HepG2 (cell line): ENCODE data around the gene TUBB2B. TPM values are rescaled to one million over a fixed set of nuclear protein-coding genes. Genes with fewer than 3 reads are reported as not detected.

Source experiments
- ATAC-seq: fragments of 200-7000 bp; cut with Tn5 transposase; 3 replicates; pipeline ENCODE4 v1.9.1; 2020; ENCODE audit warnings: mild to moderate bottlenecking, moderate library complexity
- BruUV-seq: library from RNA; stranded (reverse); fragments of 400-500 nt; replicated peaks from 2 replicates; lab custom pipeline; 2021; lab: Mats Ljungman, UMichigan
- CTCF ChIA-PET: fragments of 300-600 bp; formaldehyde crosslinking; extraction: SDS; loops from one replicate; lab custom pipeline; 2021; ENCODE audit warnings: low total read pairs, inconsistent platforms, low intra/inter-chr PET ratio; lab: Yijun Ruan, JAX
- POLR2A ChIA-PET: fragments of 350-600 bp; sonication (Branson Sonifier 250); formaldehyde crosslinking; loops from one replicate; lab custom pipeline; 2020; ENCODE audit warnings: antibody characterized with exemption, inconsistent platforms; lab: Yijun Ruan, JAX
- DNase-seq: peaks from one replicate; pipeline ENCODE4 v3.0.0-alpha.2; 2015; ENCODE audit warnings: low spot score
- FAIRE-seq: peaks from 3 replicates; lab custom pipeline; 2011; peaks lifted over from hg19 to GRCh38; lab: Jason Lieb, UNC
- H2AFZ ChIP-seq: one replicate; pipeline ENCODE4 v1.6.1; 2011; ENCODE audit warnings: low read length, inconsistent platforms
- H3K27ac ChIP-seq: fragments of 300-600 bp; 3 replicates; pipeline ENCODE4 v1.8.0; 2011; ENCODE audit warnings: mixed run types, mild to moderate bottlenecking, mixed read lengths, low read length, inconsistent platforms; ENCODE audit not compliant: insufficient read depth; ENCODE audit errors: extremely low read length
- H3K27me3 ChIP-seq, 2 experiments: fragments of 200-600 bp in 1 of 2; 2 replicates in 1 of 2; 3 replicates in 1 of 2; pipeline versions ENCODE4 v1.6.0 to v1.8.0; 2011; ENCODE audit warnings: low read length in 2 of 2, mild to moderate bottlenecking in 2 of 2, moderate library complexity in 2 of 2, inconsistent platforms in 1 of 2; ENCODE audit not compliant: insufficient read depth in 2 of 2, control insufficient read depth in 1 of 2
- H3K36me3 ChIP-seq, 2 experiments: fragments of 200-600 bp in 1 of 2; replicated peaks in 1 of 2; 2 replicates in 1 of 2; 3 replicates in 1 of 2; pipeline versions ENCODE4 v1.5.1 to v1.8.0; 2011; ENCODE audit warnings: low read length in 2 of 2, inconsistent platforms in 1 of 2; ENCODE audit not compliant: insufficient read depth in 2 of 2, control insufficient read depth in 1 of 2
- H3K4me1 ChIP-seq: 2 replicates; pipeline ENCODE4 v1.5.1; 2012; ENCODE audit warnings: low read length, inconsistent platforms; ENCODE audit not compliant: insufficient read depth
- H3K4me2 ChIP-seq: 2 replicates; pipeline ENCODE4 v1.6.0; 2011; ENCODE audit warnings: low read depth, low read length, inconsistent platforms
- H3K4me3 ChIP-seq, 3 experiments: fragments of 200-600 bp in 1 of 3; sonication (generic), shearing (Covaris generic) in 1 of 3; replicated peaks in 1 of 3; 2 replicates each; pipeline ENCODE4 v1.5.1; 2011 to 2016; ENCODE audit warnings: low read length in 3 of 3, inconsistent platforms in 2 of 3, low read depth in 2 of 3, mild to moderate bottlenecking in 2 of 3, control low read depth in 1 of 3, mixed read lengths in 1 of 3; ENCODE audit not compliant: insufficient read depth in 1 of 3
- H3K79me2 ChIP-seq: one replicate; pipeline ENCODE4 v1.6.1; 2011; ENCODE audit warnings: low read length, inconsistent platforms; ENCODE audit not compliant: insufficient read depth
- H3K9ac ChIP-seq: 2 replicates; pipeline ENCODE4 v1.6.0; 2011; ENCODE audit warnings: mild to moderate bottlenecking, low read depth, low read length, inconsistent platforms; ENCODE audit not compliant: insufficient read depth
- H3K9me3 ChIP-seq: 2 replicates; pipeline ENCODE4 v1.5.1; 2012; ENCODE audit warnings: mild to moderate bottlenecking, low read length
- H4K20me1 ChIP-seq: 2 replicates; pipeline ENCODE4 v1.6.0; 2011; ENCODE audit warnings: inconsistent platforms, mild to moderate bottlenecking, low read length, moderate library complexity; ENCODE audit not compliant: insufficient read depth
- AHR ChIP-seq: IDR thresholded peaks from 2 replicates; pipeline ENCODE4 v1.6.1; 2018; ENCODE audit warnings: missing genetic modification reagents, missing compliant biosample characterization
- FOSL2 ChIP-seq: sonication (generic); formaldehyde crosslinking; IDR thresholded peaks from 2 replicates; pipeline ENCODE4 v1.4.0; 2020; ENCODE audit warnings: missing genetic modification reagents
- FOXK1 ChIP-seq: sonication (generic); formaldehyde crosslinking; IDR thresholded peaks from 2 replicates; pipeline ENCODE4 v1.4.0; 2020; ENCODE audit warnings: low read depth, missing genetic modification reagents, borderline replicate concordance
- KLF16 ChIP-seq, 2 experiments: sonication (generic) in 1 of 2; formaldehyde crosslinking in 1 of 2; IDR thresholded peaks; 2 replicates each; pipeline versions ENCODE4 v1.6.1 to v1.8.0; 2016 to 2023; ENCODE audit warnings: missing genetic modification reagents in 2 of 2, missing compliant biosample characterization in 1 of 2
- MAF1 ChIP-seq: sonication (generic); formaldehyde crosslinking; IDR thresholded peaks from 2 replicates; pipeline ENCODE4 v1.5.0; 2020; ENCODE audit warnings: missing genetic modification reagents, borderline replicate concordance
- MEIS1 ChIP-seq: sonication (generic); formaldehyde crosslinking; IDR thresholded peaks from 2 replicates; pipeline ENCODE4 v1.9.0; 2021; ENCODE audit warnings: mild to moderate bottlenecking, missing genetic modification reagents, moderate library complexity, borderline replicate concordance
- NFE2 ChIP-seq: sonication (generic); formaldehyde crosslinking; IDR thresholded peaks from 2 replicates; pipeline ENCODE4 v1.4.0; 2020; ENCODE audit warnings: missing genetic modification reagents
- NFE2L2 ChIP-seq: fragments of 150-350 bp; IDR thresholded peaks from 2 replicates; pipeline ENCODE4 v1.6.1; 2014; ENCODE audit warnings: low read length
- RFXAP ChIP-seq: sonication (generic); formaldehyde crosslinking; IDR thresholded peaks from 2 replicates; pipeline ENCODE4 v1.4.0; 2020; ENCODE audit warnings: missing genetic modification reagents, borderline replicate concordance
- SCMH1 ChIP-seq: sonication (generic); formaldehyde crosslinking; IDR thresholded peaks from 2 replicates; pipeline ENCODE4 v1.9.0; 2021; ENCODE audit warnings: missing genetic modification reagents, mild to moderate bottlenecking, borderline replicate concordance
- U2AF2 ChIP-seq: fragments of 200-400 bp; formaldehyde crosslinking; IDR thresholded peaks from 2 replicates; pipeline ENCODE4 v1.6.1; 2017; ENCODE audit warnings: low read depth, mild to moderate bottlenecking, low read length
- ZBTB34 ChIP-seq: sonication (generic); formaldehyde crosslinking; IDR thresholded peaks from 2 replicates; pipeline ENCODE4 v1.8.0; 2022; ENCODE audit warnings: mild to moderate bottlenecking, missing genetic modification reagents
- ZNF337 ChIP-seq: sonication (generic); formaldehyde crosslinking; IDR thresholded peaks from 2 replicates; pipeline ENCODE4 v1.5.1; 2020; ENCODE audit warnings: missing genetic modification reagents, low read depth, mild to moderate bottlenecking, borderline replicate concordance
- ZNF367 ChIP-seq: sonication (generic); formaldehyde crosslinking; IDR thresholded peaks from 2 replicates; pipeline ENCODE4 v1.4.0; 2020; ENCODE audit warnings: missing genetic modification reagents, borderline replicate concordance
- ZNF7 ChIP-seq: IDR thresholded peaks from 2 replicates; pipeline ENCODE4 v1.6.1; 2016; ENCODE audit warnings: missing biosample characterization, missing genetic modification reagents
- WGBS: methylation state at CpG from one replicate; pipeline ENCODE4 v1.1.6; 2017; ENCODE audit warnings: low lambda C conversion rate; 5-methylcytosine and 5-hydroxymethylcytosine counted together
- in situ Hi-C: cut with HindIII; loops from 2 replicates; pipeline ENCODE4 v1.10.0; 2017; ENCODE audit warnings: low pct_unique_long_range_greater_than_20kb; ENCODE audit not compliant: extremely low pct_ligation_motif_present
- intact Hi-C: fragments of 100-400 bp; cut with micrococcal nuclease; formaldehyde crosslinking; loops from one replicate; pipeline ENCODE4 v1.10.0; 2022; ENCODE audit not compliant: unreplicated experiment
- polyA plus RNA-seq, 8 experiments: library from polyadenylated mRNA; depleted of rRNA in 3 of 8; stranded (reverse) in 7 of 8; unstranded in 1 of 8; fragments of >200 nt; fragmentation: Illumina TruSeq in 4 of 8; extraction: Trizol in 4 of 8; gene quantifications; 2 replicates each; pipeline versions ENCODE4 v1.2.1 to v1.2.3, GENCODE V29; 2011 to 2016; ENCODE audit warnings: low read depth in 4 of 8, missing spikeins in 1 of 8, mixed read lengths in 1 of 8; ENCODE audit not compliant: insufficient read depth in 1 of 8
- total RNA-seq, 5 experiments: library from RNA; depleted of rRNA; stranded (reverse); fragments of >200 nt; fragmentation: Illumina TruSeq; extraction: Trizol; gene quantifications; 2 replicates each; pipeline ENCODE4 v1.2.3, GENCODE V29; 2016; ENCODE audit warnings: low read depth in 1 of 5
- TF ChIP-seq, protein P1 (sequence below): fragments of 450-650 bp; IDR thresholded peaks from 2 replicates; pipeline ENCODE4 v1.6.1; 2016
- TF ChIP-seq, protein P2 (sequence below): sonication (generic); formaldehyde crosslinking; IDR thresholded peaks from 2 replicates; pipeline ENCODE4 v1.4.0; 2020; ENCODE audit warnings: missing genetic modification reagents
- TF ChIP-seq, protein P3 (sequence below): IDR thresholded peaks from 2 replicates; pipeline ENCODE4 v1.6.1; 2016; ENCODE audit warnings: missing genetic modification reagents, missing compliant biosample characterization

Gene TUBB2B
- total and polyA plus RNA-seq, 2 of the 13 experiments (the other 11 are each of a cell fraction or from before 2014, with no cell fraction given), result 10.3 to 23.6 TPM

- Histone ChIP-seq H3K9ac (no peak overlapping the region), H3K79me2 (no peaks in the 10 kb centered on the region), H3K27me3 (peaks cover 9 to 58% of the 10 kb centered on the region in 2 experiments; a peak in 4 of 5 replicates), H3K27ac (no peak overlapping the region), H3K36me3 (no peaks in the 10 kb centered on the region), H3K4me1 (peaks cover 23% of the 10 kb centered on the region), H2AFZ (no peak overlapping the region), H3K9me3 (no peaks in the 10 kb centered on the region), H3K4me3 (no peak overlapping the region), H3K4me2 (no peak overlapping the region), H4K20me1 (no peaks in the 10 kb centered on the region)
- CTCF ChIA-PET, result no interaction called here
- POLR2A ChIA-PET, result no interaction called here
- intact Hi-C loops (loop anchor here (5.0 kb wide), 1 partner anchor 41 kb away; no protein-coding TSS in a partner anchor), in situ Hi-C loops (no loop called here)
- no peak for DNase-seq
- ATAC-seq, result no peak
- no TSS peak for BruUV-seq
- no peak for FAIRE-seq
- WGBS, result 11% methylated on average over 7 of the region's 7 CpGs
- TF ChIP-seq, protein P1, sequence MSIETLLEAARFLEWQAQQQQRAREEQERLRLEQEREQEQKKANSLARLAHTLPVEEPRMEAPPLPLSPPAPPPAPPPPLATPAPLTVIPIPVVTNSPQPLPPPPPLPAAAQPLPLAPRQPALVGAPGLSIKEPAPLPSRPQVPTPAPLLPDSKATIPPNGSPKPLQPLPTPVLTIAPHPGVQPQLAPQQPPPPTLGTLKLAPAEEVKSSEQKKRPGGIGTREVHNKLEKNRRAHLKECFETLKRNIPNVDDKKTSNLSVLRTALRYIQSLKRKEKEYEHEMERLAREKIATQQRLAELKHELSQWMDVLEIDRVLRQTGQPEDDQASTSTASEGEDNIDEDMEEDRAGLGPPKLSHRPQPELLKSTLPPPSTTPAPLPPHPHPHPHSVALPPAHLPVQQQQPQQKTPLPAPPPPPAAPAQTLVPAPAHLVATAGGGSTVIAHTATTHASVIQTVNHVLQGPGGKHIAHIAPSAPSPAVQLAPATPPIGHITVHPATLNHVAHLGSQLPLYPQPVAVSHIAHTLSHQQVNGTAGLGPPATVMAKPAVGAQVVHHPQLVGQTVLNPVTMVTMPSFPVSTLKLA, result no peak
- TF ChIP-seq MAF1 (CRISPR knock-in tag) (no peak), FOXK1 (CRISPR knock-in tag) (no peak), AHR (CRISPR knock-in tag) (no peak), U2AF2 (no peak), SCMH1 (CRISPR knock-in tag) (no peak), RFXAP (no peak), KLF16 (CRISPR knock-in tag; IDR thresholded peaks at IDR 0.05) (no peak), NFE2 (CRISPR knock-in tag) (no peak), NFE2L2 (no peak), FOSL2 (no peak), ZNF337 (CRISPR knock-in tag) (no peak), MEIS1 (CRISPR knock-in tag) (no peak), ZNF367 (CRISPR knock-in tag) (no peak), ZBTB34 (no peak), ZNF7 (CRISPR knock-in tag) (no peak)
- TF ChIP-seq, protein P2, sequence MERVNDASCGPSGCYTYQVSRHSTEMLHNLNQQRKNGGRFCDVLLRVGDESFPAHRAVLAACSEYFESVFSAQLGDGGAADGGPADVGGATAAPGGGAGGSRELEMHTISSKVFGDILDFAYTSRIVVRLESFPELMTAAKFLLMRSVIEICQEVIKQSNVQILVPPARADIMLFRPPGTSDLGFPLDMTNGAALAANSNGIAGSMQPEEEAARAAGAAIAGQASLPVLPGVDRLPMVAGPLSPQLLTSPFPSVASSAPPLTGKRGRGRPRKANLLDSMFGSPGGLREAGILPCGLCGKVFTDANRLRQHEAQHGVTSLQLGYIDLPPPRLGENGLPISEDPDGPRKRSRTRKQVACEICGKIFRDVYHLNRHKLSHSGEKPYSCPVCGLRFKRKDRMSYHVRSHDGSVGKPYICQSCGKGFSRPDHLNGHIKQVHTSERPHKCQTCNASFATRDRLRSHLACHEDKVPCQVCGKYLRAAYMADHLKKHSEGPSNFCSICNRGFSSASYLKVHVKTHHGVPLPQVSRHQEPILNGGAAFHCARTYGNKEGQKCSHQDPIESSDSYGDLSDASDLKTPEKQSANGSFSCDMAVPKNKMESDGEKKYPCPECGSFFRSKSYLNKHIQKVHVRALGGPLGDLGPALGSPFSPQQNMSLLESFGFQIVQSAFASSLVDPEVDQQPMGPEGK (CRISPR knock-in tag), result no peak
- TF ChIP-seq, protein P3, sequence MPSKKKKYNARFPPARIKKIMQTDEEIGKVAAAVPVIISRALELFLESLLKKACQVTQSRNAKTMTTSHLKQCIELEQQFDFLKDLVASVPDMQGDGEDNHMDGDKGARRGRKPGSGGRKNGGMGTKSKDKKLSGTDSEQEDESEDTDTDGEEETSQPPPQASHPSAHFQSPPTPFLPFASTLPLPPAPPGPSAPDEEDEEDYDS (CRISPR knock-in tag), result no peak
Observed at GRCh38 chr6:3206339-3207015, 21.0 kb downstream of the TUBB2B start.
